HG02852 (cell line): ENCODE measurements around the gene FBXW10B.
"Not testable (repeated sequence)": the region's sequence is repeated elsewhere in the genome, so short reads cannot be mapped to it uniquely, and the experiment has no call there.

Experiments used
- ATAC-seq: cut with Tn5 transposase; IDR thresholded peaks from one replicate; pipeline ENCODE4 v1.9.1; 2021; ENCODE audit warnings: mild to moderate bottlenecking, moderate library complexity; ENCODE audit not compliant: unreplicated experiment

Gene FBXW10B

GRCh38 chr17:15619331-15620058 lies at the start of gene FBXW10B:
Gene FBXW10B (minus strand): TSS chr17:15619704. CDS start chr17:15619512, 192 bp downstream.
- not testable (repeated sequence) for ATAC-seq

- ATAC-seq: no peak
Observed at GRCh38 chr17:15663691-15664090, 44.2 kb upstream of the FBXW10B start.

- no peak for ATAC-seq
Observed at GRCh38 chr17:15663176-15663575, 43.7 kb upstream of the FBXW10B start.

GRCh38 chr17:15662681-15663080 lies 43.2 kb upstream of the FBXW10B start:
- no peak for ATAC-seq

- ATAC-seq: no peak
Observed at GRCh38 chr17:15660077-15660476, 40.6 kb upstream of the FBXW10B start.

GRCh38 chr17:15659663-15660062 lies 40.2 kb upstream of the FBXW10B start:
- ATAC-seq: no peak

- ATAC-seq: no peak
Observed at GRCh38 chr17:15659236-15659635, 39.7 kb upstream of the FBXW10B start.

GRCh38 chr17:15658296-15658695 lies 38.8 kb upstream of the FBXW10B start:
- no peak for ATAC-seq

GRCh38 chr17:15657868-15658267 lies 38.4 kb upstream of the FBXW10B start:
- no peak for ATAC-seq

GRCh38 chr17:15654886-15655561 lies 35.5 kb upstream of the FBXW10B start:
- no peak for ATAC-seq

GRCh38 chr17:15654401-15654800 lies 34.9 kb upstream of the FBXW10B start:
- ATAC-seq: not testable (repeated sequence)

GRCh38 chr17:15652960-15653359 lies 33.5 kb upstream of the FBXW10B start:
- ATAC-seq: no peak

- ATAC-seq: peak; percentile 78
Observed at GRCh38 chr17:15651583-15652110, 32.1 kb upstream of the FBXW10B start.

- no peak for ATAC-seq
Observed at GRCh38 chr17:15650741-15651582, 31.5 kb upstream of the FBXW10B start.

- no peak for ATAC-seq
Observed at GRCh38 chr17:15649861-15650421, 30.4 kb upstream of the FBXW10B start.

GRCh38 chr17:15648386-15648785 lies 28.9 kb upstream of the FBXW10B start:
- ATAC-seq: no peak

GRCh38 chr17:15645942-15646312 lies 26.4 kb upstream of the FBXW10B start:
- peak; percentile 41 for ATAC-seq

- ATAC-seq: peak; percentile 53
Observed at GRCh38 chr17:15645099-15645941, 25.8 kb upstream of the FBXW10B start.

GRCh38 chr17:15642505-15643251 lies 23.2 kb upstream of the FBXW10B start:
- ATAC-seq: not testable (repeated sequence)
